ENCODE results near the gene AP1M2. TPM values are rescaled to one million over a fixed set of nuclear protein-coding genes. Genes with fewer than 3 reads are reported as not detected.
"Not testable (repeated sequence)": the region's sequence is repeated elsewhere in the genome, so short reads cannot be mapped to it uniquely, and the experiment has no call there.

Gene AP1M2
- total RNA-seq, 1 donor from 2014 or later: 0.17 TPM

GRCh38 chr19:10565028-10565566, 22.0 kb downstream of the AP1M2 start:
- DNase-seq: peak; percentile 49

- DNase-seq: no peak
Measured at GRCh38 chr19:10562609-10563008, 24.5 kb downstream of the AP1M2 start.

- DNase-seq: no peak
Measured at GRCh38 chr19:10560154-10560553, 27.0 kb downstream of the AP1M2 start.

- no peak for DNase-seq
Measured at GRCh38 chr19:10557603-10558197, 29.4 kb downstream of the AP1M2 start.

- no peak for DNase-seq
Measured at GRCh38 chr19:10555610-10555973, 31.5 kb downstream of the AP1M2 start.

- DNase-seq: no peak
Measured at GRCh38 chr19:10554760-10555609, 32.1 kb downstream of the AP1M2 start.

- DNase-seq: no peak
Measured at GRCh38 chr19:10553943-10554381, 33.1 kb downstream of the AP1M2 start.

- no peak for DNase-seq
Measured at GRCh38 chr19:10553087-10553667, 33.9 kb downstream of the AP1M2 start.

GRCh38 chr19:10552510-10553053, 34.5 kb downstream of the AP1M2 start:
- peak; percentile 43 for DNase-seq

- peak; percentile 41 for DNase-seq
Measured at GRCh38 chr19:10551698-10552301, 35.3 kb downstream of the AP1M2 start.

- DNase-seq: not testable (repeated sequence)
Measured at GRCh38 chr19:10551006-10551405, 36.1 kb downstream of the AP1M2 start.

- no peak for DNase-seq
Measured at GRCh38 chr19:10550336-10550735, 36.8 kb downstream of the AP1M2 start.

- no peak for DNase-seq
Measured at GRCh38 chr19:10549733-10550132, 37.4 kb downstream of the AP1M2 start.

GRCh38 chr19:10548746-10549276, 38.3 kb downstream of the AP1M2 start:
- no peak for DNase-seq

GRCh38 chr19:10546817-10547216, 40.3 kb downstream of the AP1M2 start:
- no peak for DNase-seq

GRCh38 chr19:10544753-10545251, 42.3 kb downstream of the AP1M2 start:
- DNase-seq: no peak

- DNase-seq: no peak
Measured at GRCh38 chr19:10544242-10544752, 42.8 kb downstream of the AP1M2 start.

GRCh38 chr19:10543420-10544241, 43.5 kb downstream of the AP1M2 start, which contains the start of gene ATG4D:
TSS of gene ATG4D (plus strand) at chr19:10543904. CDS start at chr19:10544091, 187 bp downstream.
- DNase-seq: peak; percentile 62

GRCh38 chr19:10543059-10543419, 44.1 kb downstream of the AP1M2 start:
- no peak for DNase-seq

GRCh38 chr19:10539016-10539415, 48.1 kb downstream of the AP1M2 start:
- not testable (repeated sequence) for DNase-seq

All from dermis blood vessel endothelial cell (primary cell).